AML-193 (cell line): ENCODE results near the gene NEUROG1.

Experiments used
- DNase-seq, 2 experiments: peaks; one replicate each; lab custom pipeline; 2025; lab: John Stamatoyannopoulos, UW

NEUROG1 gene

DNA sequence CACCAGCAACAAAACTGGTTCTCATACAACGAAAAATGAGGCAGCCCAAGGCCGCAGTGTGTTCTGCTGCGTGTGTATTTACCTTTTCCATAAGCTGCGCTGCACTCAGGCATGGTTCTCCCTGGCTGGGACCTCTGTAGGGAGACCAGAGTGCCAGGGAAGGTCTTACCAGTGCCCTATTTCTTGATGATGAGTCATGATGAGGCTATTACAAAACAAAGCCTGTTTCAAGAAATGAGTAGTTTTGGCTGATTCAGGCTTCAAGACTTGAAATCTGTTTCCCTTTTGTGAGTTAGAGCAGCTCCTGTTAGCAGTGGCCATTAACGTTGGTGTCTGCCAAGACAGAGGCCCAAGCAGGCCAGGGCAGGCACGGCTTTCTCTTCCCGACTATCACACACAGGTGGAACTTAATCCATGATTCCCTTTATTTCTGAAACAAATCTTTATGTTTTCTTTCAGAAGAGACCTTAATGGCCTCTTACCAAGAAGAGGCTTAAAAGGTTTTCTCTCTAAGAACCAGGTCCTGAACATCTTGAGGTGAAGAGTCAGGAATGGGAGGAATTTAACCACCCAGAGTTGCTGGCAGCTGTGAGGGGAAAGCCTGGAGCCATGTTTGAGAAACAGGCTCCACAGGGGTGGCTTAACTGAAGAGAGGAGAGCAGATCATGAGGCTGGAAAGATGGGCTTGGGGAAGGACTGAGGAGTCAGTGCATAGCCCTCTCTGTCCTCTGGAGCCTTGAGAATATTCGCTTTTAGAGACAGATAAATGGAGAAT, 42.2 kb downstream of the NEUROG1 start:
- peak; percentile 69 to 80 for DNase-seq

DNA sequence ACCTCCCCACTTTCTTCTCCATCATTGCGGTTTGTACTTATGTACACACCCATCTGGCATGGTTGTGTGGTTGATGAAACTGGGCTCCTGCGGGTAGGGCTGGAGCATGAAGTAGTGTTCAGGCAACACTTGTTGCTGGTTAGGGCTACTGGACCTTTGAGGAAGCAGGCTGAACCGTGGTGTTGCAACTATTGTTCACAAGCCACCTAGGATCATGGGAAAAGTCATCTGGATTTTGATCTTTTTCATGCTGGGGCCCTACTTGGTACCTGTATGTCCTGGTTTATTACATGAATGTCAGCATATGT, 43.5 kb downstream of the NEUROG1 start:
- DNase-seq = no peak

DNA sequence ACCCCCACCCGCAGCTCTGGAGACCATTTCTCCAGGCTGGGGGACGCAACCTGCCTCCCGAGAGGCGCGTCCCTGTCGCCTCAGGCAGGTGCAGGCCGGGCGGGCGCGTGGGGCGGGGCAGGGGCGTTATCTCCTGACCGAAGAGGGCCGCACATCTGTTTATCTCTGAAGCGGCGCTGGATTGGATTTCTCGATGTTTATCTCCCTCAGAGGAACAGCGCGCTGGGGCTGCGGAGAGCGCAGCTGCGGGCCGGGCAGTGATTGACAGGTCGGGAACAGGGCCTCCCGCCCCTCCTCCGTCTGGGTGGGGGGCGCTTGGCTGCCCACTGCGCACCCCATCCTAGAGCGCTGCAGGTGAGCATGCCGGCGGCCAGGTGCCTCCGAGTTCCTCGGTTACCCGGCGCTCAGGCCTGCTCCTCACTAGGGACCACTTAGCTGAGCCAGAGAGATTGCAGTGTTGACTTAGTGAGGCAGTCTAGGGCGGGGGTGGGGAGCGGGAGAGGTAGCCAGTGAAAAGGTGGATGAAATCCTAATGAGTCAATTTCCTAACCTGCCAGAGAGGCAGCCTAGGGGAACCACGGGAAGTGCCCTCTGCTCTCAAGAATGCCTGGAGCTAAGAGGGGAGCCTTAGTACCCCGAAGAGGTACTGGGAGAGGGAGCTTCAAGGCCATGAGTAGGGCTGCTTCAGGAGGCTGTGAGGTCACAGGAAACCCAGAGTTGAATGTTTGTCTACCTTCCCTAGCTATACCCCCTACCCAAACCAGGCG, 44.0 kb downstream of the NEUROG1 start:
- DNase-seq = no peak

DNA sequence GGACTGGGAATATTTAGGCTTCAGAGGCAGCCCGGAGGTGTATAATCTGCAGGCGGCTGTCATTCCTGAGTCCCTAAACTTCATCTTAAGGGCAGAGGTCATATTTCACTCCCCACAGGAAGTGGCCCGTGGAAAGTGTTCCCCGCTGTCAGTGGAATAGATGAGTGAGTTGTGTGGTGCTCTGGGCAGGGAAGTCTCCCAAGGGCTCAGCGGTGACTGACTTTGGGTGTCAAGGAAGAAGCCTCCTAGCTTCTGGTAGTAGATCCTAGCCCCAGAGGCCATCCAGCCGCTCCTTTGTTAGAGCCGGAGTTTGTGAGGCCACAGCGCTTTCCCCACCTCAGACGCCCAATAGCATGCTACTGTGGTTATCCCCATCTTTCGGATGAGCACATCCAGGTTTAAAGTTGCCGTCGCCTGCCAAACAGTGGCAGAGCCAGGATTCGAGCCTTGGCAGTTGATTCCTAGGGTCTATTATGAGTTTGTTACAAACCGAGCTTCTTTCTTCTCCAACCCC, 44.7 kb downstream of the NEUROG1 start:
- DNase-seq = no peak

DNA sequence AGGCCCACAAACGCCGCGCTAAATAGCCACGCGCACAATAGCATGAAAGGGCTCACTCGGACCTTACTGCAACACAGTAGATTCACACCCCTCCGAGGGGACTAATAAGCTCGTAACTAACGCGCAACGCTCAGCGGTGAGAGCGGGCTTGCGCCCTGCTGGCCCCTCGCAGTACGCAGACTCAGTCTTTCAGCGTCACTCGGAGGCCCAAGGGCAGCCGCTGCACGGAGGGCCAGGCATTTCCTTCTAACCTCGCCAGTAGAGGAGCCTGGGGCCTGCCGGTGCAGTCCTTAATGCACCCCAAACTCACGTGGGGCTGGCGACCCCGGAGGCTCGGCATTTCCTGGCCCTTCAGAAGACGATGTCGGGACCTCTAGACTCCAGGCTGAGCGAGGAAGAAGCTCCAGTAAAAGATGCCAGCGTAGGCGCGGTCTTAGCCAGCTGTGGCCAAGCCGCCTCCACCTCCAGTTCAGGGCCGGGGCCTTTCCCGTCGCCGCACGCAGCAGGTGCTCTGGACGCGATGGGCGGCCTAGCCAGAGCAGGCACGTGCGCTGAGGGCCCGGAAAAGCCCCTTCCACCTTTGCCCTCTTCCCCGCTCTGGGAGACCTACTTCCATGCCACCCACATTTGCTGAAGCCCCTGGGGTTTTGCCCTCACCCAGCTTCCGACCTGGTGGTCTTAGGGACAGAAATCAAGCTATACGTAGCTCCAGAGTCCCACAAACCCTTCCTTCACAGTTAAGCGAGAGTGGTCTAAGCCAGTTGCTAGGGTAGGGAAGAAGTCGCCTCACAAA, 45.3 kb downstream of the NEUROG1 start:
- no peak for DNase-seq

DNA sequence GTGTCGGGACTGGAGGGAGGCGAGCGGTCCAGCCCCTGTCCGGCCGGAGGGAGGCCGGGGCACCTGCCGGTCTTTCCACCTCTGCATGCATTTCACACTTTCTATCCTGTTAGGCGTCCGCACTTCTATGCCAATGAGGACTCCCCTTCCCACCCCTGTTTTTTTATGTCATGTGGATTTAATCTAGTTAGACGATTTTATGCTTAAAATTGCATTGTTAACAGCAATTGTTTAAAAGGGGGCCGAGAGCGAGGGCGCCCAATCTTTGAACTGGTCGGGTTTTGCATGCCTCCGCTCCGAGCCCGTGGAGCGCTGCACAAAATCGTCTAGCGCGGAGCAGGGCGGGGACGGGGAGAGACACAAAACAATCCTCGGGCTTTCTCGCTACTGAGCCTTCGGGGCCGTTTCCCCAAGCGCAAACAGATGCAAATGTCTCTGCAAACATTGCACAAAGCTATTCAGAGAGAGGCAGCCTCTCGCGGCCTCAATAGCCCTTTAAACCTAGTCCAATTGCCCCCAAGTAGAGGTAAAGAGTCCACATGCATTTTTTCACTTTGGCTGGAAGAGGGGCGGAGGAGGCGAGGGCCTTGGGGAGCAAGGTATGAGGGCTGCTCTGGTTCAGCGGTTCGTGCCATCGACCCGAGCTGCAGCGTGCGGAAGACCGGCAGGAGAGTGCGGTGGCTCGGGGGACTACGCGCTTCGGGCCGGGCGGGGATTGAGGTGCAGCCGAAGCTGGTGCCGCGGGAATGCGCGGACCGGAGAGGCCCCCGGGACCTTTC, 46.1 kb downstream of the NEUROG1 start:
- DNase-seq = no peak

DNA sequence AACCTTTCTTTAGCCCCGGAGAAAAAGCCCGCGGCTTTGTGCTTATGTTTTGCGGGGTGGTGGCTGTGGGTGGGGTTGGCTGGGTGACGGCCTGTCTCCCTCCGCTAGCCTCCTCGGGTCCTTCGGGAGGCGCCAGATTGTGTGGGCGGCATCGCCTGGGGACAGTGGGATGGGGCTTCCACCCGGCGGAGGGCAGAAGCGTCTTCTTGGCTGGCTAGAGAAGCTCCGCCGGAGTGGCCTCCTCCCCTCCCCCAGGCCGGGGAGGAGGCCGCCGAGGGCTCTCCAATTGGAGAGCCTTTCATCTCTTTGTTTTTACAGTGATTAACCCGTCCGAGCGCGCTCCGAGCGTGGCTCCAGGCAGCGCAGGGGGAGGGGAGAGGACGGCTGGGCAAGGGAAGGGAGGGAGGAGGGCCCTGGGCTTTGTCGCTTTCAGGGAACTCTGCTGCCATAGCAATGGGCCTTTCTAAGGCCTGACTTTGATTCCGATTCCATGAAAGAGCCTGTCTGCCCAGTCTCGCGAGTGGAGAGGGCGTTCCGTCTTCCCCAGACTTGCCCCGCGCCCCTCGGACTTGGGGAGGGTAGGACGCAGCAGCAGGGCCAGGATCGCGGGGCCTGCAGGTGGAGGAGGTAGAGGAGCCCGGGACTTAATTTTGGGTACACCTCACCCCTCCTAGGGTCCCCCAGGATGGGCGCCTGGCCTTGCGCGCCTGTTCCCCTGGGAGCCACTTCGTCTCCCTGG, 46.9 kb downstream of the NEUROG1 start:
- no peak for DNase-seq

DNA sequence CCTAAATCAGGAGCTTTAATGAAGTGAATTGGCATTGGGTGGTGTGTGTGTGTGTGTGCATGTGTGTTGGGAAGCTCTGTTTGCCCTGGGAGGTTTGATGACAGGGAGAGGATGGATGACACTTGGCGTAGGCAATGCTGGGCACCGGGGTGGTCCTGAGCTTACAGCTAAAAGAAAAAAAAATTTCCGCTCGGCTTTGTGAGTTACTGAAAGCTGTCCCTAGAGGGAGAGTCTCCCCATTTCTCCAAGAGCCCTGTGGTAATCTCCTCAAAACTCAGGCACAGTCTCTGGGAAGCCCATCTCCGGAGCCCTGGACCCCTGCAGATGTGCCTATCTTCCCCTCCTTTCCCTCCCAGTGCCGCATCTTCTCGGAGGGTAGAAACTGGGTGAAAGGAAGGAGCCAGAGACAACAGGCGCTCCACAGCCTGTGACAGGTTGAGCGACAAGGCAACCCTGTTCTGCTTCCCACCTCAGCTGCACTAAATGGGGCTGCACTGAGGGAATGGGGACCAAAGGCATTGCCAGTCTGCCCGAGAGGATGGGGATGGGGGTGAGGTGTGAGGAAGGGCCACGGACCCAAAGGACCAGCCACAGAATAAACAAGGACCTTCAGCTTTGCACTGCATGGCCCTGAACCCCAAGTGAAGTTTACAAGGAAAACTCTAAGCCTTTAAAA, 47.8 kb downstream of the NEUROG1 start:
- no peak for DNase-seq

DNA sequence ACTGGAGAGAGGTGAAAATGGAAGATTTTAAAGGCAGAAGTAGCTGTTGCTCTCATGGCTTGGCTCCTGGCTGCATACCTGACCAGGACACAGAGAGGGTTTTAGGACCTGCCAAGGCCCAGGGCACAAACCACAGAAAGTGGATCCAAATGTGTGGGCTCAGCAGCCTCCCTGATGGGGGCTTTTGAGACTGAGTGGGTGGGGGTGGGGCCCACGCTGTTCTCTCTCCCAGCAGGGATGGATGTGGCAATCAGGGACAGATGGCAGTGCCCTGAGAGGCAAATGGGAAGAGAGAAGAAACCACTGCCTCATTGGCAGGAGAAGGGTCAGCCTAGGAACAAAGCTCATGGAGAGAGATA, 48.7 kb downstream of the NEUROG1 start:
- DNase-seq = no peak

DNA sequence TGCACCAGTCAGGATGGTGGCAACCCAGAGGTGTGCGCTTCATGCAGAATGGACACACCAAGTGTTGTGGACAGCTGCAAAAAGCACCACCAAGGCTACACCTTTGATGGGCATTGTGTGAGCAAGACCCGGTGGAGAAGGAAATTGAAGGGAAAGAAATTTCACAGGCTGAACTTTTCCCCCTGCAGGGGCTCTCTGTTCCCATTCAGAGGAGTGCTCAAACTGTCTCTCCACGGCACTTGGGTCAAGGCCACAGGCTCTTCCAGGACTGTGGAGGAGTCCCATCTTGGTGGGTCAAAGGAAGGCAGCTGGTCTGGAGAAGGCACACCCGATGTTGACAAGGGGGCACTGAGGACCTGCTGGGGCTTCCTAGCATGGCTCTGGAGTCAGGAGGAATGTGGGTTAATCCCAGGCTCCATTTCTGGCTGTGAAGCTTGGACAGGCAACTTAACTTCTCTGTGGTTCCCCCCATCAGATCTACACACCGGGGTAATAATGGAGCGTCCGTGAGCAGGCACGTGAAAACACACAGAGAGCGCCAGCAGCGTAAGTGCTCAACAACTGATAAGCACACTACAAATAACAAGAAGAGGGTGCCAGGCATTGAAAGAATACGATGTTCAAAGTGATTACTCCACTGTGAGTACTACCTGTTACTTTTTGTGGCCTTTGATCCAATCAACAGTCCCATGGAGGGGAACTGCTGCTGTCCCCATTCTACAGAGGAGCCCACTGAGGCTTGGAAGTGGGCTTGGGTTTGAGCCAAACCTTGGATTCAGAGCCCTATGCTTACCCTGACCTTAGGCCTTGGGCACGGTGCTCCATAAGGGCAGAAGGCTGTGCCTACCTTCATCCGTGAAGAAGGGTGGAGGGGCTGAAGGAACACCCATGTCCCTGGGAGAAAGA, 49.4 kb downstream of the NEUROG1 start:
- no peak for DNase-seq

DNA sequence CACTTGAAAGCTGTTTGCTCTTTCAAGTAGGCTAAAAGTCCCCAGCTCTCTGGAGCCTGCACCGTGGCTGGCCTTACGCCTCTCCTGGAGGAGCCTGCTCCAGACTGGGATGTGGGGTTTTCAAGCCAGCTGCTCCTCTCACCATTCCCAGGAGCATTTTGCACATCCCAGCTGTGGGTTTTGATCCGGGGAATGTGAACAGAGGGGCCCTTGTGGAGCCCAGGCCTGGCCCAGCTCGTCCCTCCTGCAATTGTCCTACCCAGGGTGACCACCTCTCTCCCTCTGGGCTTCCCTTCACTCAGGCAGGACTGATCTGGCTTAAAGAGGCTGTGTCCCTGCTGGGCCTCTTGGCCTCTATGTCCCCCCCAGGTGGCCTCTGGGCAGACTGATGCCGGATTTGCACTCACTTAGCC, 51.1 kb downstream of the NEUROG1 start:
- DNase-seq = no peak
